HEK293 (cell line): ENCODE measurements around the gene HES1.
A peak's percentile ranks its signal among the peaks of the same experiment; 100 is the strongest.

ENCODE experiments used
- CTCF ChIA-PET: fragments of 350-600 bp; formaldehyde crosslinking; extraction: SDS; loops from one replicate; lab custom pipeline; 2021; ENCODE audit warnings: antibody characterized with exemption; lab: Yijun Ruan, JAX
- POLR2A ChIA-PET: fragments of 300-600 bp; formaldehyde crosslinking; extraction: SDS; loops from one replicate; lab custom pipeline; 2020; ENCODE audit warnings: antibody characterized with exemption, inconsistent platforms; lab: Yijun Ruan, JAX
- H3K27ac ChIP-seq: fragments of 200-500 bp; sonication (Bioruptor generic); 2 replicates; pipeline ENCODE4 v1.5.1; 2014; ENCODE audit warnings: low read depth, low read length, control low read depth, inconsistent platforms; ENCODE audit errors: extremely low read depth
- H3K36me3 ChIP-seq, 2 experiments: fragments of 200-500 bp in 1 of 2; sonication (Bioruptor generic) in 1 of 2; 1 replicate in 1 of 2; 2 replicates in 1 of 2; pipeline ENCODE4 v1.5.1; 2014 to 2017; ENCODE audit warnings: inconsistent platforms in 2 of 2, low read length in 2 of 2; ENCODE audit not compliant: control insufficient read depth in 2 of 2, insufficient read depth in 1 of 2
- H3K4me1 ChIP-seq: fragments of 200-500 bp; sonication (Bioruptor generic); 2 replicates; pipeline ENCODE4 v1.5.1; 2014; ENCODE audit warnings: mild to moderate bottlenecking, low read length, inconsistent platforms; ENCODE audit not compliant: control insufficient read depth, insufficient read depth
- H3K4me3 ChIP-seq: 2 replicates; pipeline ENCODE4 v1.5.1; 2011; ENCODE audit warnings: low read depth, mild to moderate bottlenecking, control low read depth, low read length, moderate library complexity
- H3K9me3 ChIP-seq: fragments of 200-500 bp; sonication (Bioruptor generic); 2 replicates; pipeline ENCODE4 v1.5.1; 2014; ENCODE audit warnings: low read depth, low read length, inconsistent platforms; ENCODE audit not compliant: control insufficient read depth, insufficient read depth
- BCL11A ChIP-seq: fragments of 450-650 bp; formaldehyde crosslinking; IDR thresholded peaks from 2 replicates; pipeline ENCODE4 v1.5.1; 2016; ENCODE audit warnings: low read depth, missing biosample characterization, missing genetic modification characterization
- FEZF1 ChIP-seq: fragments of 450-650 bp; formaldehyde crosslinking; IDR thresholded peaks from 2 replicates; pipeline ENCODE4 v1.5.1; 2016; ENCODE audit warnings: missing biosample characterization, missing genetic modification characterization
- GFI1B ChIP-seq: fragments of 450-650 bp; formaldehyde crosslinking; IDR thresholded peaks from 2 replicates; pipeline ENCODE4 v1.5.1; 2016; ENCODE audit warnings: missing biosample characterization, missing genetic modification characterization
- GLI4 ChIP-seq: fragments of 450-650 bp; formaldehyde crosslinking; IDR thresholded peaks from 2 replicates; pipeline ENCODE4 v1.5.1; 2016; ENCODE audit warnings: missing biosample characterization, missing genetic modification characterization
- IKZF3 ChIP-seq: fragments of 450-650 bp; IDR thresholded peaks from 2 replicates; pipeline ENCODE4 v1.5.0; 2018; ENCODE audit warnings: missing biosample characterization, mild to moderate bottlenecking, missing genetic modification characterization, moderate library complexity
- INSM2 ChIP-seq: fragments of 450-650 bp; formaldehyde crosslinking; IDR thresholded peaks from 2 replicates; pipeline ENCODE4 v1.5.1; 2016; ENCODE audit warnings: missing biosample characterization, missing genetic modification characterization
- KLF9 ChIP-seq: fragments of 450-650 bp; formaldehyde crosslinking; IDR thresholded peaks from 2 replicates; pipeline ENCODE4 v1.5.1; 2016; ENCODE audit warnings: missing biosample characterization, missing genetic modification characterization, low read depth
- PATZ1 ChIP-seq: fragments of 450-650 bp; formaldehyde crosslinking; IDR thresholded peaks from 2 replicates; pipeline ENCODE4 v1.5.1; 2016; ENCODE audit warnings: missing biosample characterization, missing genetic modification characterization
- PRDM6 ChIP-seq: fragments of 450-650 bp; formaldehyde crosslinking; IDR thresholded peaks from 2 replicates; pipeline ENCODE4 v1.5.1; 2017; ENCODE audit warnings: missing biosample characterization, missing genetic modification characterization
- SALL2 ChIP-seq: fragments of 450-650 bp; formaldehyde crosslinking; IDR thresholded peaks from 2 replicates; pipeline ENCODE4 v1.5.0; 2017; ENCODE audit warnings: missing biosample characterization, mild to moderate bottlenecking, missing genetic modification characterization, borderline replicate concordance
- TRIM28 ChIP-seq: IDR thresholded peaks from 2 replicates; pipeline ENCODE4 v1.6.1; 2011; ENCODE audit warnings: low read length, control low read depth, borderline replicate concordance
- WT1 ChIP-seq: fragments of 450-650 bp; formaldehyde crosslinking; IDR thresholded peaks from 2 replicates; pipeline ENCODE4 v1.5.1; 2016; ENCODE audit warnings: missing biosample characterization, missing genetic modification characterization
- ZBTB11 ChIP-seq: fragments of 450-650 bp; formaldehyde crosslinking; conservative IDR thresholded peaks from 2 replicates; pipeline ENCODE4 v1.5.1; 2016; ENCODE audit warnings: low read depth, missing biosample characterization, missing genetic modification characterization
- ZBTB21 ChIP-seq: fragments of 450-650 bp; formaldehyde crosslinking; IDR thresholded peaks from 2 replicates; pipeline ENCODE4 v1.5.1; 2017; ENCODE audit warnings: missing biosample characterization, missing genetic modification characterization
- ZEB2 ChIP-seq: fragments of 450-650 bp; formaldehyde crosslinking; IDR thresholded peaks from 2 replicates; pipeline ENCODE4 v1.5.1; 2016; ENCODE audit warnings: missing biosample characterization, missing genetic modification characterization
- ZNF169 ChIP-seq: fragments of 450-650 bp; formaldehyde crosslinking; IDR thresholded peaks from 2 replicates; pipeline ENCODE4 v1.5.1; 2016; ENCODE audit warnings: missing biosample characterization, missing genetic modification characterization
- ZNF19 ChIP-seq: fragments of 450-650 bp; formaldehyde crosslinking; IDR thresholded peaks from 2 replicates; pipeline ENCODE4; 2016; ENCODE audit warnings: missing biosample characterization, missing genetic modification characterization, low read depth
- ZNF354C ChIP-seq: fragments of 450-650 bp; formaldehyde crosslinking; IDR thresholded peaks from 2 replicates; pipeline ENCODE4 v1.5.1; 2016; ENCODE audit warnings: missing biosample characterization, missing genetic modification characterization, low read depth, borderline replicate concordance
- ZNF501 ChIP-seq: fragments of 450-650 bp; formaldehyde crosslinking; IDR thresholded peaks from 2 replicates; pipeline ENCODE4 v1.5.1; 2016; ENCODE audit warnings: missing biosample characterization, missing genetic modification characterization
- ZNF513 ChIP-seq: fragments of 450-650 bp; IDR thresholded peaks from 2 replicates; pipeline ENCODE4 v1.5.1; 2018; ENCODE audit warnings: missing biosample characterization, missing genetic modification characterization
- ZNF558 ChIP-seq: fragments of 450-650 bp; formaldehyde crosslinking; IDR thresholded peaks from 2 replicates; pipeline ENCODE4 v1.5.1; 2016; ENCODE audit warnings: missing biosample characterization, missing genetic modification characterization
- ZNF600 ChIP-seq: fragments of 450-650 bp; formaldehyde crosslinking; IDR thresholded peaks from 2 replicates; pipeline ENCODE4 v1.5.1; 2016; ENCODE audit warnings: missing biosample characterization, missing genetic modification characterization
- ZNF707 ChIP-seq: fragments of 450-650 bp; formaldehyde crosslinking; IDR thresholded peaks from 2 replicates; pipeline ENCODE4 v1.5.1; 2016; ENCODE audit warnings: missing biosample characterization, missing genetic modification characterization

The HES1 gene

GRCh38 chr3:194141415-194142155 is 5.6 kb downstream of the HES1 start (continued):
- TF ChIP-seq KLF9 (tag by site-specific recombination) (peak; percentile 53), ZEB2 (tag by site-specific recombination) (peak; percentile 85), ZBTB21 (tag by site-specific recombination) (0 out of 2 replicates have a peak, but pooled peaks have one; percentile 20), PATZ1 (tag by site-specific recombination) (peak; percentile 84), ZNF19 (tag by site-specific recombination) (no peak), SALL2 (tag by site-specific recombination) (no peak), GLI4 (tag by site-specific recombination) (peak; percentile 61), ZBTB11 (tag by site-specific recombination) (peak; percentile 13; the same call in 1 of the 2 replicates), ZNF600 (tag by site-specific recombination) (peak; percentile 91), ZNF354C (tag by site-specific recombination) (no peak), FEZF1 (peak; percentile 60)

GRCh38 chr3:194142156-194142910 is 6.4 kb downstream of the HES1 start:
- no peaks in the 10 kb centered on the region for H3K9me3 ChIP-seq
- peaks cover 9% of the 10 kb centered on the region for H3K4me1 ChIP-seq
- H3K4me3 ChIP-seq, result no peak overlapping the region
- H3K36me3 ChIP-seq, result peaks cover 5 to 17% of the 10 kb centered on the region in 2 experiments; a peak in 2 of 3 replicates
- peak overlapping the region; percentile 99 for H3K27ac ChIP-seq
- ChIA-PET CTCF (interaction anchor here (0.7 to 1.3 kb wide), 3 partner anchors 173 to 358 kb away, joined by 3 to 4 read pairs (median 4); no protein-coding TSS in a partner anchor), POLR2A (interaction anchor here (0.9 to 9.5 kb wide), 6 partner anchors 11 to 361 kb away, joined by 3 to 145 read pairs (median 18); no protein-coding TSS in a partner anchor)
- no peak for TF ChIP-seq INSM2 (tag by site-specific recombination)
- TF ChIP-seq ZNF558 (tag by site-specific recombination), result no peak
- TF ChIP-seq ZNF707, result no peak
- 0 out of 2 replicates have a peak, but pooled peaks have one; percentile 4 for TF ChIP-seq BCL11A (tag by site-specific recombination)
- 0 out of 2 replicates have a peak, but pooled peaks have one; percentile 31 for TF ChIP-seq PRDM6 (tag by site-specific recombination)
- no peak for TF ChIP-seq GFI1B (tag by site-specific recombination)
- peak; percentile 70; the same call in 1 of the 2 replicates for TF ChIP-seq TRIM28
- TF ChIP-seq WT1 (tag by site-specific recombination), result 0 out of 2 replicates have a peak, but pooled peaks have one; percentile 3
- TF ChIP-seq ZNF501 (tag by site-specific recombination), result peak; percentile 10; the same call in 1 of the 2 replicates
- no peak for TF ChIP-seq IKZF3
- TF ChIP-seq ZNF169, result no peak
- TF ChIP-seq ZNF513 (tag by site-specific recombination), result no peak
